D721Med (cell line): ENCODE data around the gene LBHD2.

Experiments
- DNase-seq: peaks from one replicate; pipeline ENCODE4 v3.0.0; 2011; ENCODE audit warnings: low spot score; ENCODE audit not compliant: insufficient read length
- FAIRE-seq: peaks from 2 replicates; lab custom pipeline; 2011; peaks lifted over from hg19 to GRCh38; lab: Jason Lieb, UNC
- TF ChIP-seq, protein P1 (sequence below): IDR thresholded peaks from 2 replicates; pipeline ENCODE4 v1.5.1; 2012; ENCODE audit warnings: mild to moderate bottlenecking, control low read depth; ENCODE audit not compliant: insufficient read depth; ENCODE audit errors: missing control alignments

Gene LBHD2

DNA sequence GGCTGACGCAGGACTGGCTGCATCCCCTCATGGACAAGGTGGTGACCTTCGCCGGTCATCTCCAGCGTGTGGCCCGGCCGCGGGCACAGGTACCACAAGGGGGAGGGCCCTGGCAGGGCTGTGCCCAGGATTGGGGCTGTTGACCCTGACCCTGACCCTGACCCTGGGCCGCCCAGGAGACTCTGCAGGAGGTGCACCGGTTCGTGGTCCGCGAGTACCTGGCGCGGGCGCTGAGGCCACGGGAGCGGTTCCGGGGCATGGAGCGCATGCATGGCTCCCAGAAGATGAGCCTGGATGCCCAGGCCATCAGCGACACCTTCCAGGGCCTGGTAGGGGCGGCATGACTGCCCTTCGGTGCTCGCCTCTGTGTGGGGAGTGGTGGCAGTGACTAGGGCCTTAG lies 23.4 kb downstream of the LBHD2 start:
- TF ChIP-seq, protein P1, sequence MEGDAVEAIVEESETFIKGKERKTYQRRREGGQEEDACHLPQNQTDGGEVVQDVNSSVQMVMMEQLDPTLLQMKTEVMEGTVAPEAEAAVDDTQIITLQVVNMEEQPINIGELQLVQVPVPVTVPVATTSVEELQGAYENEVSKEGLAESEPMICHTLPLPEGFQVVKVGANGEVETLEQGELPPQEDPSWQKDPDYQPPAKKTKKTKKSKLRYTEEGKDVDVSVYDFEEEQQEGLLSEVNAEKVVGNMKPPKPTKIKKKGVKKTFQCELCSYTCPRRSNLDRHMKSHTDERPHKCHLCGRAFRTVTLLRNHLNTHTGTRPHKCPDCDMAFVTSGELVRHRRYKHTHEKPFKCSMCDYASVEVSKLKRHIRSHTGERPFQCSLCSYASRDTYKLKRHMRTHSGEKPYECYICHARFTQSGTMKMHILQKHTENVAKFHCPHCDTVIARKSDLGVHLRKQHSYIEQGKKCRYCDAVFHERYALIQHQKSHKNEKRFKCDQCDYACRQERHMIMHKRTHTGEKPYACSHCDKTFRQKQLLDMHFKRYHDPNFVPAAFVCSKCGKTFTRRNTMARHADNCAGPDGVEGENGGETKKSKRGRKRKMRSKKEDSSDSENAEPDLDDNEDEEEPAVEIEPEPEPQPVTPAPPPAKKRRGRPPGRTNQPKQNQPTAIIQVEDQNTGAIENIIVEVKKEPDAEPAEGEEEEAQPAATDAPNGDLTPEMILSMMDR: no peak
- FAIRE-seq: no peak

DNA sequence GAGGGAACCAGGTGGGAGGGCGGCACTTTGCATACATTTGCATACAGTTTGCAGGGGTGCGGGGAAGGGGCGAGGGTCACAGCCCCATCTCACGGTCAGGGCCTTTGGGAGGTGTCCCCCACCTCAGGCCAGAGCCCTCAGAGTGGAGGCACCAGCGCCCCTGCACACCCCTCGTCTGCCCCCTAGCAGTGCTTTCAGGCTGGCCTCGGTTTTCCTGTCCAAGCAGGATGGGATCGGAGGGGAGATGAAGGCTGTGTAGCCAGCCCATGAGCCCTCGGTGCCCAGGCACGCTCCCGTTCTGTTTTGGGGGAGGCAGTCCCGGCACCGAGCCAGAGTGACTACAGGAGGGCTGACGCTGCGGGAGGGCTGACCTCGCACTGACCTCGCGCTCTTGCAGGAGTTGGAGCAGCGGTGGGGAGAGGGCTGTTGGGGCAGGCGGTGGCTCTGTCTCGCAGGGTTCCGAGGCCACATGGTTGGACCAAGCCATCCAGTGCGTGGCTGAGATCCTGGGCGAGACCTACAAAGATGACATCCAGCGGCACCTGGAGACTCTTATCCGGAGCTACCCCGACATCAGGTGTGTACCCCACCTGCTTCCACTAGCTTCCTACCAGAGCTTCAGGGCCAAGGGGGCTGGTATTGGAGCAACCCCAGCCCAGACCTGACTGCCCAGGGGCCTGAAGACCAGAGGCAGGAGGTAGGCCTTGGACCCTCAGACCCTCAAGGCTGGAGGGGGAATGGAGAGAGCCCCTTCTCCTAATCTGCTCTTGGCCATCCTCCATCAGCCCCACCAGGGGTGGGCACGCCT lies 24.1 kb downstream of the LBHD2 start:
- TF ChIP-seq, protein P1: no peak
- DNase-seq (no peak), FAIRE-seq (no peak)

More for the DNA sequence above, 23.4 kb downstream of the LBHD2 start:
- DNase-seq: no peak

DNA sequence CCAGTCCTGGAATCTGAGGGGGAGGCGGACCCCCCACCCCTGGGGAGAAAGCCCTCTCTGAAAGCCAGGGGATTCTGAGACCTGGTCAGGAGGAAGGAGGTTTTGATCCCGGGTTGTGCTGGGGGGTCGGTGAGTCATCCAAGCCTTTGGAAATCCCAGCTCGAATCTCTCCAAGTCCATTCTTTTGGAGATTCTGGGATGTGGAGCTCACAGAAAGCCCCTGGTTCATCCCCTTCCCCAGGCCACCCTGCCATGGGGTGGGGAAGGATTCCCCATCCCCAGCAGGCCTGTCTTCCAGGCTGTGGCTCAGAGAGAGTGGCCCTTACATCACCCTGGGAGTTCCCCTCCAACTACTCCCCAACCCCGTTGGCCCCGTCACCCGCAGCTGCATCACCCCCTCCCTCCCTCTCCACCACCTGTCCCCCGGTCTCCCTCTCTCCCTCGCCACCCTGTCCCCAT lies 24.8 kb downstream of the LBHD2 start:
- FAIRE-seq: no peak
- TF ChIP-seq, protein P1: no peak
- no peak for DNase-seq

DNA sequence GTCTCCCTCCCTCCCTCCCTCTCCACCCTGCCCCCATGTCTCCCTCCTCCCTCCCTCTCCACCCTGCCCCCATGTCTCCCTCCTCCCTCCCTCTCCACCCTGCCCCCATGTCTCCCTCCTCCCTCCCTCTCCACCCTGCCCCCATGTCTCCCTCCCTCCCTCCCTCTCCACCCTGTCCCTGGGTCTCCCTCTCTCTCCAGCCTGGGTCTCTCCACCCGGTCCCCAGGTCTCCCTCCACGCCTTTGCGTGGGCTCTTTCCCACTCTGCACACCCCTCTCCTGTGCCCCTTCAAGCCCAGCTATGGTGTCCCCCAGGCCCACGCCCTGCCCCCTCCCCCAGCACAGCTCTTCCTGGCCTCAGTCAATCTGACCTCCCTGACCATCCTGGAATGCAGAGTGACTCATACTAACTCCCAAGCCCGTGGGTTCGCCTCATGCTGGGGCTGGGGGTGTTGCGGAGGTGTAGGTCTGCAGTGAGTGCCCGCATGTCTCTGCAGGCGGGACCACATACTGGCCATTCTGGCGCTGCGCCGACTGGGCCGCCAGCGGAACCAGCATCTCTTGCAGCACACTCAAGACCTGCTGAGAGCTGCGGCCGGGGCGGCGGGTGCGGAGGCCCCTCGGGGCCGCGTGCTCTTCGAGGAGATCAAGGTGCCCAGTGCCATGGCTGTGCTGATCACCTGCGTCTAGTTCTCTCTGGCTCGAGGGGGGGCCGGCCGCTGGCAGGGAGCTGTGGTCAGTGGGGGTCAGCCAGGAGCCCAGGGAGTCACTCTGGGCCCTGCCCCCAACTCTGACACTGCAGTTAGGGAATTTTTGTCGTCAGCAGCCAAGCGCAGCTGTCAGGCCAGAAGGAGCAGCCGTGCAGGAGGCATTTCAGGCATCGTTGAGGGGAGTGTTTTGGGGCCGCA lies 25.8 kb downstream of the LBHD2 start:
- TF ChIP-seq, protein P1: no peak
- no peak for DNase-seq
- no peak for FAIRE-seq

DNA sequence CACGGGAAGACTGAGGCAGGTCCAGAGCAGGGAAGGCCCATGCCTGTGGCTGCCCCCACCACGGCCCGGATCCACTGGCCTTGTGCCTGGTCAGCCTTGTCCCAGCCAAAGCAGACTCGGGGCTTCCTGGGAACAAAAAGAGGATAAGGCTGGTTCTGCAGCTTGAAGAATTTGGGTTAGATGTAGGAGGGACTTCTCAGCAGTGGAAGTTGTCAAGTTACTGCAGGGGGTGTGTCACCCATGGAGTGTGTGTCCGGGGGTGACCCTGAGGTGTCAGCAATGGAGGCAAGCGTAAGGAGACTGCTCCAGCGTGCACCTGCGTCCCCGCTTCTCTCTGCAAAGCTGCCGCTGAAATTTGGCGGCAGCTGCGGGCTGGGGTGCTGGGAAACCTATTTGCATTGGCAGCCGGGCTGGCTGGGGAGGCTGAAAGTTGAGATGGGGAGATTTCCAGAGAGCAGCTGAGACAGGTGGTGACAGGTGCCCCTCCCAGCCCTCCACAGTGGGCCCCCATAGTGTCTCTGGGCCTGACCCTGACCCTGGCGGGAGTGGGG lies 26.7 kb downstream of the LBHD2 start:
- DNase-seq: no peak
- FAIRE-seq: no peak
- TF ChIP-seq, protein P1: no peak

DNA sequence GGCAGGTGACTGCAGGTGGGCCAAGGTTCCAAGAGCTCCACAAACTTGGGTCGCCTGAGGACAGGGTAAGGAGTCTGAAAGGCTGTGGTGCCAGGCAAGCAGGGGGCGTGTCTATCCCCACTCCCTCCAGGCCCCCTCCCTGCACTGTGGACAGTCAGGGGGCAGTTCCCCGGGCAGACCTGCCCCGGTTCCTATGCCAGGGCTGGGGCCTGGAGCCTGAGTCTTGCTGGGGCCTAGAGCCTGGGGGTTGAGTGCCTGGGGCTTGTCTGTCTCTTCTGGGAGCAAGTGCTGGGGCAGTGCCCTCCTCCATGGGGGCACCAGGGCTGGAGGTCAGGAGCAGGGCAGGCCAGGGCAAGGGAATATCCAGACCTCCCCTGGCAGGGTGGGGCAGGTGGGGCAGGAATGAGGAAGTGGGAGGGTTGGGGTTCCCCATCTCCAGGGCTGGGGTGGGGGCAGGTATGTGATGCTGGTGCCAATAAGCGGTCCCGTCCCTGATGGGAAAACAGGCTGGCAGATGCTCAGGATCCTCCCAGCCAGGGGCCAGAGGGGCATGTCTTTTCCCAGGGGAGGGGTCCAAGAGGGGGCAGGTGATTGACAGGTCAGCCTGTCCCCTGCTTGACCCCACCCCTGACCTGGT lies 27.3 kb downstream of the LBHD2 start:
- DNase-seq (no peak), FAIRE-seq (no peak)

More for the DNA sequence above, 27.3 kb downstream of the LBHD2 start:
- TF ChIP-seq, protein P1: no peak
